HepG2 (cell line): ENCODE data around the gene KBTBD13. TPM values are rescaled to one million over a fixed set of nuclear protein-coding genes. Genes with fewer than 3 reads are reported as not detected.

Experiments used
- KDM2A ChIP-seq: sonication (generic); formaldehyde crosslinking; IDR thresholded peaks from 2 replicates; pipeline ENCODE4 v1.4.0; 2020; ENCODE audit warnings: low read depth, missing genetic modification reagents, borderline replicate concordance
- MAFK ChIP-seq, 2 experiments: IDR thresholded peaks in 1 of 2; conservative IDR thresholded peaks in 1 of 2; 2 replicates each; pipeline ENCODE4 v1.6.1; 2011; ENCODE audit warnings: improper control_type of control experiment in 2 of 2, low read length in 2 of 2
- MYC ChIP-seq: sonication (generic); formaldehyde crosslinking; IDR thresholded peaks from 2 replicates; pipeline ENCODE4 v1.9.0; 2021; ENCODE audit warnings: missing genetic modification reagents, borderline replicate concordance
- PITX1 ChIP-seq: sonication (generic); formaldehyde crosslinking; IDR thresholded peaks from 2 replicates; pipeline ENCODE4 v1.5.1; 2020; ENCODE audit warnings: mild to moderate bottlenecking, missing genetic modification reagents
- RAD21 ChIP-seq: fragments of 450-650 bp; formaldehyde crosslinking; IDR thresholded peaks from 2 replicates; pipeline ENCODE4 v1.5.0; 2020; ENCODE audit warnings: mild to moderate bottlenecking
- SNAPC5 ChIP-seq: sonication (generic); formaldehyde crosslinking; IDR thresholded peaks from 2 replicates; pipeline ENCODE4 v1.8.1; 2023; ENCODE audit warnings: mild to moderate bottlenecking, missing genetic modification reagents, borderline replicate concordance
- ZFP91 ChIP-seq: sonication (generic); formaldehyde crosslinking; IDR thresholded peaks from 2 replicates; pipeline ENCODE4 v1.9.0; 2022; ENCODE audit warnings: missing genetic modification reagents, mild to moderate bottlenecking, borderline replicate concordance
- ZFX ChIP-seq: sonication (generic); formaldehyde crosslinking; IDR thresholded peaks from 2 replicates; pipeline ENCODE4 v1.4.0; 2020; ENCODE audit warnings: mild to moderate bottlenecking, low read depth, missing genetic modification reagents, moderate library complexity
- ZNF292 ChIP-seq: sonication (generic); formaldehyde crosslinking; IDR thresholded peaks from 2 replicates; pipeline ENCODE4 v1.8.1; 2022; ENCODE audit warnings: mild to moderate bottlenecking, low read depth, missing genetic modification reagents, borderline replicate concordance
- ZNF687 ChIP-seq: sonication (generic); formaldehyde crosslinking; IDR thresholded peaks from 2 replicates; pipeline ENCODE4 v1.5.1; 2020; ENCODE audit warnings: mild to moderate bottlenecking, missing genetic modification reagents, moderate library complexity
- ZXDC ChIP-seq: sonication (generic); formaldehyde crosslinking; IDR thresholded peaks from 2 replicates; pipeline ENCODE4 v1.5.0; 2020; ENCODE audit warnings: mild to moderate bottlenecking, missing genetic modification reagents
- polyA plus RNA-seq, 8 experiments: library from polyadenylated mRNA; depleted of rRNA in 3 of 8; stranded (reverse) in 7 of 8; unstranded in 1 of 8; fragments of >200 nt; fragmentation: Illumina TruSeq in 4 of 8; extraction: Trizol in 4 of 8; gene quantifications; 2 replicates each; pipeline versions ENCODE4 v1.2.1 to v1.2.3, GENCODE V29; 2011 to 2016; ENCODE audit warnings: low read depth in 4 of 8, missing spikeins in 1 of 8, mixed read lengths in 1 of 8; ENCODE audit not compliant: insufficient read depth in 1 of 8
- total RNA-seq, 5 experiments: library from RNA; depleted of rRNA; stranded (reverse); fragments of >200 nt; fragmentation: Illumina TruSeq; extraction: Trizol; gene quantifications; 2 replicates each; pipeline ENCODE4 v1.2.3, GENCODE V29; 2016; ENCODE audit warnings: low read depth in 1 of 5

KBTBD13 gene
- total and polyA plus RNA-seq, 2 of the 13 experiments (the other 11 are each of a cell fraction or from before 2014, with no cell fraction given), result not detected

GRCh38 chr15:65086680-65087111 is 10.2 kb downstream of the KBTBD13 start (continued):
- TF ChIP-seq ZFP91, result peak; percentile 58; the same call in 1 of the 2 replicates
- peak; percentile 4; the same call in 1 of the 2 replicates for TF ChIP-seq RAD21 (CRISPR knock-in tag)
- TF ChIP-seq KDM2A (CRISPR knock-in tag), result peak; percentile 14; the same call in 1 of the 2 replicates
- peak; percentile 26; the same call in 1 of the 2 replicates for TF ChIP-seq ZNF292 (CRISPR knock-in tag)
- no peak for TF ChIP-seq MAFK (conservative IDR thresholded peaks at IDR 0.05 in 1 of 2, IDR thresholded peaks at IDR 0.05 in 1 of 2; ENCODE audit: low read length in 2 of 2)
- 0 out of 2 replicates have a peak, but pooled peaks have one; percentile 21 for TF ChIP-seq MYC
- TF ChIP-seq PITX1, result no peak
- no peak for TF ChIP-seq SNAPC5 (CRISPR knock-in tag)
- no peak for TF ChIP-seq ZFX (CRISPR knock-in tag)
- peak; percentile 24 for TF ChIP-seq ZNF687 (CRISPR knock-in tag)
- peak; percentile 35; the same call in 1 of the 2 replicates for TF ChIP-seq ZXDC (CRISPR knock-in tag)
- TF ChIP-seq, all 625 proteins: peak for 10
